ENCODE results near the gene PTPRU. TPM values are rescaled to one million over a fixed set of nuclear protein-coding genes. Genes with fewer than 3 reads are reported as not detected.

The PTPRU gene
- total RNA-seq, 1 experiment from 2014 or later: 0.72 TPM

DNA sequence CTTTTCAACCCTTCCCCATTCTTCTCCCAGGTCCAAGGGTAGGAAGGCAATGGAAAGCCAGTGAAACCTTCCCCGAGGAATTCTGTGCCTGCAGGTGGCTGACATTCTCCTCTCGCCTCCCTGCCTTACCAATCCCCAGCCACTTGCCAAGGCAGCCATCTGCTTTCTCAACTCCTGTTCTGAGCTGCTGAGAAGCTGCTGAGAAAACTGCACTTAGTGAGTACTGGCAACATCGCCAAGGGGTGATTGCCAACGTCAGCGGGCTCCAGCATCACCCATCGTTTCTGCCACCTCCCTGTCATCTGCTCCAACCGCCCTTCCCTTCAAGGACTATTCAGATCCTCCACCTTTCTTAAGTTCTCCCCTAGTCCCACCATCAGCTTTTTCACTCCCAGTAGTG, 106.0 kb downstream of the PTPRU start:
- H3K27ac ChIP-seq (ENCODE audit: low read length): no peak overlapping the region
- no peak overlapping the region for H3K4me3 ChIP-seq (ENCODE audit: low read depth in 2 of 2, low read length in 2 of 2)
- POLR2A ChIA-PET: no interaction called here
- no peaks in the 10 kb centered on the region for H3K4me1 ChIP-seq (ENCODE audit: control insufficient read depth, insufficient read depth, low read length)
- no peak for ATAC-seq
- CTCF ChIA-PET: interaction anchor here (0.6 kb wide), 1 partner anchor 97 kb away, joined by 3 read pairs; no protein-coding TSS in a partner anchor
- no peak for TF ChIP-seq TCF7L2 (IDR thresholded peaks at IDR 0.05; ENCODE audit: low read depth, low read length)
- TF ChIP-seq, protein P1, sequence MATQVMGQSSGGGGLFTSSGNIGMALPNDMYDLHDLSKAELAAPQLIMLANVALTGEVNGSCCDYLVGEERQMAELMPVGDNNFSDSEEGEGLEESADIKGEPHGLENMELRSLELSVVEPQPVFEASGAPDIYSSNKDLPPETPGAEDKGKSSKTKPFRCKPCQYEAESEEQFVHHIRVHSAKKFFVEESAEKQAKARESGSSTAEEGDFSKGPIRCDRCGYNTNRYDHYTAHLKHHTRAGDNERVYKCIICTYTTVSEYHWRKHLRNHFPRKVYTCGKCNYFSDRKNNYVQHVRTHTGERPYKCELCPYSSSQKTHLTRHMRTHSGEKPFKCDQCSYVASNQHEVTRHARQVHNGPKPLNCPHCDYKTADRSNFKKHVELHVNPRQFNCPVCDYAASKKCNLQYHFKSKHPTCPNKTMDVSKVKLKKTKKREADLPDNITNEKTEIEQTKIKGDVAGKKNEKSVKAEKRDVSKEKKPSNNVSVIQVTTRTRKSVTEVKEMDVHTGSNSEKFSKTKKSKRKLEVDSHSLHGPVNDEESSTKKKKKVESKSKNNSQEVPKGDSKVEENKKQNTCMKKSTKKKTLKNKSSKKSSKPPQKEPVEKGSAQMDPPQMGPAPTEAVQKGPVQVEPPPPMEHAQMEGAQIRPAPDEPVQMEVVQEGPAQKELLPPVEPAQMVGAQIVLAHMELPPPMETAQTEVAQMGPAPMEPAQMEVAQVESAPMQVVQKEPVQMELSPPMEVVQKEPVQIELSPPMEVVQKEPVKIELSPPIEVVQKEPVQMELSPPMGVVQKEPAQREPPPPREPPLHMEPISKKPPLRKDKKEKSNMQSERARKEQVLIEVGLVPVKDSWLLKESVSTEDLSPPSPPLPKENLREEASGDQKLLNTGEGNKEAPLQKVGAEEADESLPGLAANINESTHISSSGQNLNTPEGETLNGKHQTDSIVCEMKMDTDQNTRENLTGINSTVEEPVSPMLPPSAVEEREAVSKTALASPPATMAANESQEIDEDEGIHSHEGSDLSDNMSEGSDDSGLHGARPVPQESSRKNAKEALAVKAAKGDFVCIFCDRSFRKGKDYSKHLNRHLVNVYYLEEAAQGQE (IDR thresholded peaks at IDR 0.05; ENCODE audit: insufficient read depth in 1 of 2, low read depth in 2 of 2, low read length in 1 of 2): no peak
- TF ChIP-seq POLR2AphosphoS5 (IDR thresholded peaks at IDR 0.05; ENCODE audit: low read depth, low read length): no peak
- TF ChIP-seq, protein P2, sequence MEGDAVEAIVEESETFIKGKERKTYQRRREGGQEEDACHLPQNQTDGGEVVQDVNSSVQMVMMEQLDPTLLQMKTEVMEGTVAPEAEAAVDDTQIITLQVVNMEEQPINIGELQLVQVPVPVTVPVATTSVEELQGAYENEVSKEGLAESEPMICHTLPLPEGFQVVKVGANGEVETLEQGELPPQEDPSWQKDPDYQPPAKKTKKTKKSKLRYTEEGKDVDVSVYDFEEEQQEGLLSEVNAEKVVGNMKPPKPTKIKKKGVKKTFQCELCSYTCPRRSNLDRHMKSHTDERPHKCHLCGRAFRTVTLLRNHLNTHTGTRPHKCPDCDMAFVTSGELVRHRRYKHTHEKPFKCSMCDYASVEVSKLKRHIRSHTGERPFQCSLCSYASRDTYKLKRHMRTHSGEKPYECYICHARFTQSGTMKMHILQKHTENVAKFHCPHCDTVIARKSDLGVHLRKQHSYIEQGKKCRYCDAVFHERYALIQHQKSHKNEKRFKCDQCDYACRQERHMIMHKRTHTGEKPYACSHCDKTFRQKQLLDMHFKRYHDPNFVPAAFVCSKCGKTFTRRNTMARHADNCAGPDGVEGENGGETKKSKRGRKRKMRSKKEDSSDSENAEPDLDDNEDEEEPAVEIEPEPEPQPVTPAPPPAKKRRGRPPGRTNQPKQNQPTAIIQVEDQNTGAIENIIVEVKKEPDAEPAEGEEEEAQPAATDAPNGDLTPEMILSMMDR (IDR thresholded peaks at IDR 0.05): no peak
- TF ChIP-seq SIN3A (IDR thresholded peaks at IDR 0.05; ENCODE audit: borderline replicate concordance, insufficient read depth, low read depth, low read length): no peak
- H3K9me3 ChIP-seq (ENCODE audit: control insufficient read depth, insufficient read depth, low read depth, low read length): no peaks in the 10 kb centered on the region
- H3K27me3 ChIP-seq (ENCODE audit: control insufficient read depth, insufficient read depth, low read length): peaks cover 21% of the 10 kb centered on the region
- in situ Hi-C loops (cut with HindIII; ENCODE audit: low pct_unique_long_range_greater_than_20kb, low sequenced_read_pairs) (no loop called here), intact Hi-C loops (cut with micrococcal nuclease; ENCODE audit: unreplicated experiment) (loop anchor here (10.0 kb wide), 1 partner anchor 98 kb away; no protein-coding TSS in a partner anchor)
- H3K36me3 ChIP-seq (ENCODE audit: control insufficient read depth, insufficient read depth, low read length): no peaks in the 10 kb centered on the region
- no TSS peak for BruUV-seq (replicated peaks)
- no peak for DNase-seq (ENCODE audit: low read depth, low spot score)

DNA sequence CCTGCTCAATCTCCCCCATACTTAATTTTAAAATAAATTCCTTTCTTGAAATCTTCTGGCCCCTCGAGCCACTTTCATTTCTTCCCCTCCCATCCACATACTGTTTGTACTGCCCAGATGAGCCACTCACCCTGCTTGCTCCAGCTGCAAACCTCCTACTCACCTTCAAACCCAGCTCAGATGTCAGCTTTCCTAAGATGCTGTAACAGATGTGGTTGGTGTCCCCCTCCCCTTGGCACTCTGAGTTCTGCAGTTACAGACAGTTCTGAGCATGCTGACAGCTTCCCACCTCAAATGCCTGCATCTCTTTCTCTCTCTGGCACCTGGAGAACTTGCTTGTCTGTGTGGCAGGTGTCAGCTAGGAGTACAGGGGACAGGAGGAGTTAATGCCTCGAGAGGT, 106.7 kb downstream of the PTPRU start:
- in situ Hi-C loops (cut with HindIII; ENCODE audit: low pct_unique_long_range_greater_than_20kb, low sequenced_read_pairs): no loop called here
- intact Hi-C loops (cut with micrococcal nuclease; ENCODE audit: unreplicated experiment): loop anchor here (10.0 kb wide), 1 partner anchor 98 kb away; no protein-coding TSS in a partner anchor
- Histone ChIP-seq H3K27me3 (ENCODE audit: control insufficient read depth, insufficient read depth, low read length) (peaks cover 19% of the 10 kb centered on the region), H3K4me3 (ENCODE audit: low read depth in 2 of 2, low read length in 2 of 2) (no peak overlapping the region), H3K27ac (ENCODE audit: low read length) (no peak overlapping the region), H3K36me3 (ENCODE audit: control insufficient read depth, insufficient read depth, low read length) (no peaks in the 10 kb centered on the region), H3K9me3 (ENCODE audit: control insufficient read depth, insufficient read depth, low read depth, low read length) (no peaks in the 10 kb centered on the region), H3K4me1 (ENCODE audit: control insufficient read depth, insufficient read depth, low read length) (no peaks in the 10 kb centered on the region)
- no TSS peak for BruUV-seq (replicated peaks)
- TF ChIP-seq TCF7L2 (IDR thresholded peaks at IDR 0.05; ENCODE audit: low read depth, low read length): no peak
- TF ChIP-seq, protein P2 (IDR thresholded peaks at IDR 0.05): no peak
- CTCF ChIA-PET: interaction anchor here (0.6 kb wide), 1 partner anchor 97 kb away, joined by 3 read pairs; no protein-coding TSS in a partner anchor
- POLR2A ChIA-PET: no interaction called here
- no peak for DNase-seq (ENCODE audit: low read depth, low spot score)
- ATAC-seq: no peak
